ENCODE measurements around the gene ZNF580. TPM values are rescaled to one million over a fixed set of nuclear protein-coding genes. Genes with fewer than 3 reads are reported as not detected.

Gene ZNF580
- total RNA-seq, 1 donor from 2014 or later = 10.8 TPM

DNA sequence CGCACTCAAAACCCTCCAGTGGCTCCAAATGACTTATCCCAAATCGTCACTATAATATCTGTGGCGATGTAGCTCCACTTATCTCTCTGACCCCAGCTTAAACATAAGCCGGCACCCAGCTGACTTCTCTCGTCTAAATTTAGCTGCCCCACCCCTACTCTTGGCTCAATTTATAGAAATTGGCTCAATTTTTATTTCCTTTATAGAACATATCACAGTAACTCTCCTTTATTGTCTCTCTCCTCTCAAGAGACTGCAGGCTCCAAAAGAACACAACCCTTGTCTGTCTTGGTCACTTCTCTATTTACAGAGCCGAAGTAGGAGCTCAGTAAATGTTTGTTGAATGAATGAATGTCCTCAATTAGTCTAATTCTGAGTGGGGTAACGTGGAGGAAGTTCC lies 17.2 kb upstream of the ZNF580 start:
- H3K4me3 ChIP-seq (ENCODE audit: low read depth, low read length) = peak overlapping the region; percentile 18
- no peak for DNase-seq (ENCODE audit: low read depth)
- TF ChIP-seq, protein P1, sequence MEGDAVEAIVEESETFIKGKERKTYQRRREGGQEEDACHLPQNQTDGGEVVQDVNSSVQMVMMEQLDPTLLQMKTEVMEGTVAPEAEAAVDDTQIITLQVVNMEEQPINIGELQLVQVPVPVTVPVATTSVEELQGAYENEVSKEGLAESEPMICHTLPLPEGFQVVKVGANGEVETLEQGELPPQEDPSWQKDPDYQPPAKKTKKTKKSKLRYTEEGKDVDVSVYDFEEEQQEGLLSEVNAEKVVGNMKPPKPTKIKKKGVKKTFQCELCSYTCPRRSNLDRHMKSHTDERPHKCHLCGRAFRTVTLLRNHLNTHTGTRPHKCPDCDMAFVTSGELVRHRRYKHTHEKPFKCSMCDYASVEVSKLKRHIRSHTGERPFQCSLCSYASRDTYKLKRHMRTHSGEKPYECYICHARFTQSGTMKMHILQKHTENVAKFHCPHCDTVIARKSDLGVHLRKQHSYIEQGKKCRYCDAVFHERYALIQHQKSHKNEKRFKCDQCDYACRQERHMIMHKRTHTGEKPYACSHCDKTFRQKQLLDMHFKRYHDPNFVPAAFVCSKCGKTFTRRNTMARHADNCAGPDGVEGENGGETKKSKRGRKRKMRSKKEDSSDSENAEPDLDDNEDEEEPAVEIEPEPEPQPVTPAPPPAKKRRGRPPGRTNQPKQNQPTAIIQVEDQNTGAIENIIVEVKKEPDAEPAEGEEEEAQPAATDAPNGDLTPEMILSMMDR (conservative IDR thresholded peaks at IDR 0.05; ENCODE audit: low read depth, low read length) = no peak

DNA sequence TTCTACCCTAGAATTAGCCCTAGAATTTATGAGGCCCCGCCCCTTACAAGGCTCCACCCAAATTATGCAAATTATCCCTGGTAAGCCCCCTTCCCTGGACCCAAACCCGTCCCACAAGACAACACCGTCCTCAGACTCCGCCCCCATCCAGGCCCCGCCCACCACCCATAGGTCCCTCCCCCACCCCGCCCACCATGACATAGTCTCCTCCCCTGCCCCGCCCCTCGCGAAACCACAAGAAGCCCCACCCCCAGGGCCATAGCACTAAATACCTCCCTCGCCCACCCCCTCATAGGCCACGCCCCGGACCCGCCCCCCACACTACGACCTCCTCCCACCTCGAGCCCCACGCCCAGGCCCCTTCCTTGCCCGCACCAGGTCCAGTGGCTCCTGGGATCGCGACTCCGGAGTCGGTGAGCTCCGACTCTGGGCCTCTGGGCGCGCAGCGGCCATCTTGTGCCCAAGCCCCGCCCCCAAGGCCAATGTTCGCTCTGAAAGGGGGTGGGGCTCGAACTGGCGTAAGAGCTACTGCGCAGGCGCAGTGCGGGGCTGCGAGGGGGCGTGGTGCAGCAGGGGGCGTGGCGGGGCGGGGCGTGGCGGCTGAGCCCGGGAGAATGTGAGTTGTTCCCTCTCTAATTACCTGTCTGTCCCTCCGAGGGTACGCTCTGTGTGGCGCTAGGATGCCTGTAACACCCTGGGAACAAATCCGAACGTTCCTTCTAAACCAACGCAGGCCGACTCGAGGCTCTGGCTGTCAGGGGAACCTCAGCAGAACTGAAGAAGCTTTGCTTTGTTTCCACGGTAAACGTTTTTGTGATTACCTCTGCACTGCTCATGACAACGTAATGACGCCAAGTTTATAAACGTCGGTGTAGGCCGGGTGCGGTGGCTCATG lies 16.4 kb upstream of the ZNF580 start, which contains the start of gene ZNF784:
ZNF784 (minus strand) TSS at position 458 of the 895 bp plus-strand sequence; CDS start at position 453, 5 bp downstream.
- H3K4me3 ChIP-seq (ENCODE audit: low read depth, low read length) = peak within 1 kb of the TSS; percentile 71
- DNase-seq (ENCODE audit: low read depth) = no peak
- TF ChIP-seq, protein P1 (conservative IDR thresholded peaks at IDR 0.05; ENCODE audit: low read depth, low read length) = no peak

DNA sequence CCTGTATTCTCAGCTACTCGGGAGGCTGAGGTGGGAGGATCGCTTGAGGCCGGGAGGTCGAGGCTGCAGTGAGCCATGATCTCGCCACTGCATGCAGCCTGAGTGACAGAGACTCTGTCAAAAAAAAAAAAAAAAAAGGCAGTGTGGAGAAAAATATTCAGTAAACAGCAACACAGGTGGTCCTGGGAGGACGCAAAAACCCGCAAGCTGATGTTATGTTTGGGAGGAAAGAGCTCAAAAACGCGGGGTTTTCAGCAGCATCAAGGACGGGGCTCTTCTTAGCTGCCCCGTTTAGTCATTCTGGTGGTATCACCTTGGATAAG lies 15.8 kb upstream of the ZNF580 start:
- no peak for DNase-seq (ENCODE audit: low read depth)
- H3K4me3 ChIP-seq (ENCODE audit: low read depth, low read length) = peak overlapping the region; percentile 71
- TF ChIP-seq, protein P1 (conservative IDR thresholded peaks at IDR 0.05; ENCODE audit: low read depth, low read length) = no peak

DNA sequence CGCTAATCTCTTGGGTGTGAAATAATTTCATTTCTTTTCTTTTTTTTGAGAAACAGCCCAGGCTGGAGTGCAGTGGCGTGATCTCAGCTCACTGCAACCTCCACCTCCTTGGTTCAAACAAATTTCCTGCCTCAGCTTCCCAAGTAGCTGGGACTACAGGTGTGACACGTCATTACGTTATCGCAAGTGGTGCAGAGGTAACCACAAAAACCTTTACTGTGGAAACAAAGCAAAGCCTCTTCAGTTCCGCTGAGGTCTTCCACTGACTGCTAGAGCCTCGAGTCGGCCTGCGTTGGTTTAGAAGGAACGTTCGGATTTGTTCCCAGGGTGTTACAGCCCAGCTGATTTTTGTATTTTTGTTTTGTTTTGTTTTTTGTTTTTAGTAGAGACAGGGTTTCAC lies 14.5 kb upstream of the ZNF580 start:
- no peak overlapping the region for H3K4me3 ChIP-seq (ENCODE audit: low read depth, low read length)
- no peak for DNase-seq (ENCODE audit: low read depth)
- TF ChIP-seq, protein P1 (conservative IDR thresholded peaks at IDR 0.05; ENCODE audit: low read depth, low read length) = no peak

DNA sequence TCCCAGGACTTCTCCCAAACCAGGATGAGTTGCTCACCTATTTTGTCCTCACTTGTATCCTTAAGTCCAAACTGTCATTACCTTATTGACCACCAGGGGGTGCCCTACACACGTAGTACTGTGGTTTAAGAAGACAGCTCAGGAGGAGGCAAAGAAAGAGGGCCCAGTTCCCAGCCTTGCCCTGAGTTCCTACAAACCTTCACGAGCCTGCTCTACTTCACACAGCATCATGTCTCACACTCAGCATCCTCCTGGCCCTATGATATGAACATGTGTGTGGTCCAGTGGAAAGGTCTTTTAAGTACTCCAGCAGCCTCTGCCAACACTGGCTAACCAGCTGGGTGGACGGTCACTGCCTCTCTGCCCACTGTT lies 8.4 kb upstream of the ZNF580 start:
- TF ChIP-seq, protein P1 (conservative IDR thresholded peaks at IDR 0.05; ENCODE audit: low read depth, low read length) = peak; percentile 88
- H3K4me3 ChIP-seq (ENCODE audit: low read depth, low read length) = no peak overlapping the region
- DNase-seq (ENCODE audit: low read depth) = peak; percentile 79

DNA sequence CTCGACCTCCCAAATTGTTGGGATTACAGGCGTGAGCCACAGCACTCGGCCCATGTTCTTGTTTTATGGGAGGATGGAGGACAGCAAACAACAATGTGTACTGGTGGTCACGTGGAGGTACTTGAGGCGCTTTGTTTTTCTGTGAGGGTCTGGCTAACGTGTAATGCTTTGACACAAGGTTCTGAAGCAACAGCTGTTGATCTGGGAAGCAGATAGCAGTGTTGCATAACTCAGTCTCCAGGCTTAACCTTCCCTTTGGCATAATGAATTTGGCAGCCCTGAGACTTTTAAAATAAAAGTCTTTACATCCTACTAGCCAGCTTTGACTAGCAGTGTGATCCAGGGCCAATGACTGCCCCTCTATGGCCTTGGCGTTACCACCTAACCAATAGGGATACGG lies 6.9 kb upstream of the ZNF580 start:
- no peak overlapping the region for H3K4me3 ChIP-seq (ENCODE audit: low read depth, low read length)
- TF ChIP-seq, protein P1 (conservative IDR thresholded peaks at IDR 0.05; ENCODE audit: low read depth, low read length) = no peak
- no peak for DNase-seq (ENCODE audit: low read depth)

DNA sequence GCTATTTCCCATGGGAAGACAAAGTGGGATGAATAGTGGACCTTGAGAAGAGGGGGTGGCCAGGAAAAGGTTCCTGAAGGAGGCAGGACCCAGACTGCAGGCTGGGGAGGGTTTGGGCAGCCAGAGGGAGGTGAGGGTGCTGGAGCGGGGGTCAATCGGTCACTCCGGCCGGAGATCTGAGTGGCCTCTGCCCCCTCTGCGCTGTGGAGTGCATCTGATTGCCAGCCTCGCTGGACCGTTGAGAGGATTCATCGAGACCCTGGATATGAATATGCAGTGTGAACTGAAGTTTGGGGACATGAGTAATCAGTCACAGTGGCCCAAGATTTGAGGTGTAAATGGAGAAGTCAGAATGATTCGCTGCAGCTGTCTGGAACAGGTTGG lies 5.5 kb upstream of the ZNF580 start:
- DNase-seq (ENCODE audit: low read depth) = no peak
- TF ChIP-seq, protein P1 (conservative IDR thresholded peaks at IDR 0.05; ENCODE audit: low read depth, low read length) = no peak

More for the DNA sequence above, 5.5 kb upstream of the ZNF580 start:
- peak overlapping the region; percentile 88 for H3K4me3 ChIP-seq (ENCODE audit: low read depth, low read length)
